HepG2 (cell line): ENCODE data around the gene PCBP1. TPM values are rescaled to one million over a fixed set of nuclear protein-coding genes. Genes with fewer than 3 reads are reported as not detected.

Experiments used
- CAMTA2 ChIP-seq: sonication (generic); formaldehyde crosslinking; IDR thresholded peaks from 2 replicates; pipeline ENCODE4 v1.4.0; 2020; ENCODE audit warnings: mild to moderate bottlenecking, missing genetic modification reagents, borderline replicate concordance
- CBFB ChIP-seq: sonication (generic); formaldehyde crosslinking; IDR thresholded peaks from 2 replicates; pipeline ENCODE4 v1.4.0; 2020; ENCODE audit warnings: missing genetic modification reagents
- GTF3A ChIP-seq: sonication (generic); formaldehyde crosslinking; conservative IDR thresholded peaks from 2 replicates; pipeline ENCODE4 v1.4.0; 2020; ENCODE audit warnings: mild to moderate bottlenecking, missing genetic modification reagents
- HNRNPLL ChIP-seq: fragments of 200-400 bp; formaldehyde crosslinking; IDR thresholded peaks from 2 replicates; pipeline ENCODE4 v1.6.1; 2017; ENCODE audit warnings: mild to moderate bottlenecking, low read depth, low read length; ENCODE audit not compliant: poor library complexity, severe bottlenecking
- MTF1 ChIP-seq: sonication (generic); formaldehyde crosslinking; IDR thresholded peaks from 2 replicates; pipeline ENCODE4 v1.5.0; 2020; ENCODE audit warnings: missing genetic modification reagents
- POLR2A ChIP-seq, 2 experiments: IDR thresholded peaks; 2 replicates each; pipeline ENCODE4 v1.6.1; 2011; ENCODE audit warnings: low read depth in 2 of 2, low read length in 2 of 2, mild to moderate bottlenecking in 1 of 2, moderate library complexity in 1 of 2; ENCODE audit not compliant: insufficient read depth in 1 of 2
- SP2 ChIP-seq: sonication (generic); formaldehyde crosslinking; IDR thresholded peaks from 2 replicates; pipeline ENCODE4 v1.5.1; 2020; ENCODE audit warnings: mild to moderate bottlenecking, missing genetic modification reagents
- TEAD3 ChIP-seq: optimal IDR thresholded peaks from 2 replicates; pipeline ENCODE3; 2016; ENCODE audit warnings: borderline replicate concordance
- ZIK1 ChIP-seq: sonication (generic); formaldehyde crosslinking; IDR thresholded peaks from 2 replicates; pipeline ENCODE4 v1.5.0; 2020; ENCODE audit warnings: mild to moderate bottlenecking, low read depth, missing genetic modification reagents, borderline replicate concordance
- ZNF282 ChIP-seq: fragments of 450-650 bp; IDR thresholded peaks from 2 replicates; pipeline ENCODE4 v1.6.1; 2018; ENCODE audit not compliant: partially characterized antibody
- ZNF383 ChIP-seq: sonication (generic); formaldehyde crosslinking; IDR thresholded peaks from 2 replicates; pipeline ENCODE4 v1.4.0; 2020; ENCODE audit warnings: missing genetic modification reagents, mild to moderate bottlenecking, borderline replicate concordance
- ZNF672 ChIP-seq: sonication (generic); formaldehyde crosslinking; IDR thresholded peaks from 2 replicates; pipeline ENCODE4 v1.8.1; 2022; ENCODE audit warnings: missing genetic modification reagents
- ZNF780A ChIP-seq: sonication (generic); formaldehyde crosslinking; IDR thresholded peaks from 2 replicates; pipeline ENCODE4 v1.8.0; 2022; ENCODE audit warnings: mild to moderate bottlenecking, missing genetic modification reagents, moderate library complexity
- ZNF790 ChIP-seq: sonication (generic); formaldehyde crosslinking; IDR thresholded peaks from 2 replicates; pipeline ENCODE4 v1.8.0; 2022; ENCODE audit warnings: missing genetic modification reagents, mild to moderate bottlenecking, borderline replicate concordance
- polyA plus RNA-seq, 8 experiments: library from polyadenylated mRNA; depleted of rRNA in 3 of 8; stranded (reverse) in 7 of 8; unstranded in 1 of 8; fragments of >200 nt; fragmentation: Illumina TruSeq in 4 of 8; extraction: Trizol in 4 of 8; gene quantifications; 2 replicates each; pipeline versions ENCODE4 v1.2.1 to v1.2.3, GENCODE V29; 2011 to 2016; ENCODE audit warnings: low read depth in 4 of 8, missing spikeins in 1 of 8, mixed read lengths in 1 of 8; ENCODE audit not compliant: insufficient read depth in 1 of 8
- total RNA-seq, 5 experiments: library from RNA; depleted of rRNA; stranded (reverse); fragments of >200 nt; fragmentation: Illumina TruSeq; extraction: Trizol; gene quantifications; 2 replicates each; pipeline ENCODE4 v1.2.3, GENCODE V29; 2016; ENCODE audit warnings: low read depth in 1 of 5
- TF ChIP-seq, protein P1 (sequence below): fragments of 450-650 bp; IDR thresholded peaks from 2 replicates; pipeline ENCODE4 v1.6.1; 2017
- TF ChIP-seq, protein P2 (sequence below): sonication (generic); formaldehyde crosslinking; IDR thresholded peaks from 2 replicates; pipeline ENCODE4 v1.4.0; 2020; ENCODE audit warnings: missing genetic modification reagents
- TF ChIP-seq, protein P3 (sequence below): sonication (generic); formaldehyde crosslinking; IDR thresholded peaks from 2 replicates; pipeline ENCODE4 v1.4.0; 2020; ENCODE audit warnings: missing genetic modification reagents, borderline replicate concordance
- TF ChIP-seq, protein P4 (sequence below): IDR thresholded peaks from 2 replicates; pipeline ENCODE4 v1.6.1; 2016
- TF ChIP-seq, protein P5 (sequence below): IDR thresholded peaks from 2 replicates; pipeline ENCODE4 v1.6.1; 2018; ENCODE audit warnings: missing genetic modification reagents, mild to moderate bottlenecking, missing compliant biosample characterization
- TF ChIP-seq, protein P6 (sequence below): sonication (generic); formaldehyde crosslinking; IDR thresholded peaks from 2 replicates; pipeline ENCODE4 v1.5.1; 2020; ENCODE audit warnings: missing genetic modification reagents, mild to moderate bottlenecking, borderline replicate concordance
- TF ChIP-seq, protein P7 (sequence below): sonication (generic); formaldehyde crosslinking; IDR thresholded peaks from 2 replicates; pipeline ENCODE4 v1.4.0; 2020; ENCODE audit warnings: mild to moderate bottlenecking, missing genetic modification reagents

The PCBP1 gene
- total and polyA plus RNA-seq, 2 of the 13 experiments (the other 11 are each of a cell fraction or from before 2014, with no cell fraction given) = 32.0 to 137 TPM

DNA sequence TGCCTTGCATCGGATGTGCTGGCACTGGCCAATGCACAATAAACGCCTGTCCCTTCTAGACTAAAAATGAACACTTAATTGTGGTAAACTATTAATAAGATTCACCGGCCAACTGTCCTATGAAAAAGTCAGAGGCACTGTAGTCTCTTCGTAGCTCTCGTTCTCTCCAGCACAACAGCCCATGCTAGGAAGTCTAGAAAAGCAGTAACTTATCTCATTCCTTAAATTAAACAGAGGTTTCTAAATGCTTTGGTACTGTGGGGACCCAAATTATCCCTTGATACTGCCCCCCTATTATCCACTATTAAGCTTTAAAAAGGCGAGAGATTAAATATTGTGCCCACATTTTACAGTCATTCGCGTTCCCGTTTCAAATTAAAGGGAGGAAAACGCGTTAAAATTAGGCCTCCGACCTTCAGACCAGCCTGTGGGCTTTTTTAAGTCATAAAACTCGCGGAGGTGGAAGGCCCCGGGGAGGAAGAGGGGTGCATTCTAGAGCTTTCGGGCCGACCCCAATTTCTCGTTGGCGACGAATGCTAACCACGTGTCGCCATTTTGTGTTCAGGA lies 1.5 kb upstream of the PCBP1 start (continued):
- TF ChIP-seq, protein P1, sequence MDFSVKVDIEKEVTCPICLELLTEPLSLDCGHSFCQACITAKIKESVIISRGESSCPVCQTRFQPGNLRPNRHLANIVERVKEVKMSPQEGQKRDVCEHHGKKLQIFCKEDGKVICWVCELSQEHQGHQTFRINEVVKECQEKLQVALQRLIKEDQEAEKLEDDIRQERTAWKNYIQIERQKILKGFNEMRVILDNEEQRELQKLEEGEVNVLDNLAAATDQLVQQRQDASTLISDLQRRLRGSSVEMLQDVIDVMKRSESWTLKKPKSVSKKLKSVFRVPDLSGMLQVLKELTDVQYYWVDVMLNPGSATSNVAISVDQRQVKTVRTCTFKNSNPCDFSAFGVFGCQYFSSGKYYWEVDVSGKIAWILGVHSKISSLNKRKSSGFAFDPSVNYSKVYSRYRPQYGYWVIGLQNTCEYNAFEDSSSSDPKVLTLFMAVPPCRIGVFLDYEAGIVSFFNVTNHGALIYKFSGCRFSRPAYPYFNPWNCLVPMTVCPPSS = no peak
- TF ChIP-seq, protein P2, sequence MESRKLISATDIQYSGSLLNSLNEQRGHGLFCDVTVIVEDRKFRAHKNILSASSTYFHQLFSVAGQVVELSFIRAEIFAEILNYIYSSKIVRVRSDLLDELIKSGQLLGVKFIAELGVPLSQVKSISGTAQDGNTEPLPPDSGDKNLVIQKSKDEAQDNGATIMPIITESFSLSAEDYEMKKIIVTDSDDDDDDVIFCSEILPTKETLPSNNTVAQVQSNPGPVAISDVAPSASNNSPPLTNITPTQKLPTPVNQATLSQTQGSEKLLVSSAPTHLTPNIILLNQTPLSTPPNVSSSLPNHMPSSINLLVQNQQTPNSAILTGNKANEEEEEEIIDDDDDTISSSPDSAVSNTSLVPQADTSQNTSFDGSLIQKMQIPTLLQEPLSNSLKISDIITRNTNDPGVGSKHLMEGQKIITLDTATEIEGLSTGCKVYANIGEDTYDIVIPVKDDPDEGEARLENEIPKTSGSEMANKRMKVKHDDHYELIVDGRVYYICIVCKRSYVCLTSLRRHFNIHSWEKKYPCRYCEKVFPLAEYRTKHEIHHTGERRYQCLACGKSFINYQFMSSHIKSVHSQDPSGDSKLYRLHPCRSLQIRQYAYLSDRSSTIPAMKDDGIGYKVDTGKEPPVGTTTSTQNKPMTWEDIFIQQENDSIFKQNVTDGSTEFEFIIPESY (CRISPR knock-in tag) = no peak
- TF ChIP-seq, protein P3, sequence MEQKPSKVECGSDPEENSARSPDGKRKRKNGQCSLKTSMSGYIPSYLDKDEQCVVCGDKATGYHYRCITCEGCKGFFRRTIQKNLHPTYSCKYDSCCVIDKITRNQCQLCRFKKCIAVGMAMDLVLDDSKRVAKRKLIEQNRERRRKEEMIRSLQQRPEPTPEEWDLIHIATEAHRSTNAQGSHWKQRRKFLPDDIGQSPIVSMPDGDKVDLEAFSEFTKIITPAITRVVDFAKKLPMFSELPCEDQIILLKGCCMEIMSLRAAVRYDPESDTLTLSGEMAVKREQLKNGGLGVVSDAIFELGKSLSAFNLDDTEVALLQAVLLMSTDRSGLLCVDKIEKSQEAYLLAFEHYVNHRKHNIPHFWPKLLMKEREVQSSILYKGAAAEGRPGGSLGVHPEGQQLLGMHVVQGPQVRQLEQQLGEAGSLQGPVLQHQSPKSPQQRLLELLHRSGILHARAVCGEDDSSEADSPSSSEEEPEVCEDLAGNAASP (CRISPR knock-in tag) = 0 out of 2 replicates have a peak, but pooled peaks have one; percentile 8
- TF ChIP-seq ZNF790 (CRISPR knock-in tag) (no peak), ZNF780A (CRISPR knock-in tag) (no peak), ZNF282 (no peak), HNRNPLL (no peak), TEAD3 (CRISPR knock-in tag) (no peak), ZIK1 (CRISPR knock-in tag) (no peak; the same call in 1 of the 2 replicates), CBFB (CRISPR knock-in tag) (no peak), ZNF383 (CRISPR knock-in tag) (no peak), GTF3A (CRISPR knock-in tag) (no peak; the same call in 1 of the 2 replicates), SP2 (no peak), MTF1 (CRISPR knock-in tag) (no peak), CAMTA2 (CRISPR knock-in tag) (no peak), POLR2A (IDR thresholded peaks at IDR 0.05; ENCODE audit: insufficient read depth in 1 of 2, low read depth in 2 of 2, low read length in 2 of 2) (no peak), ZNF672 (CRISPR knock-in tag) (no peak)
- TF ChIP-seq, protein P4, sequence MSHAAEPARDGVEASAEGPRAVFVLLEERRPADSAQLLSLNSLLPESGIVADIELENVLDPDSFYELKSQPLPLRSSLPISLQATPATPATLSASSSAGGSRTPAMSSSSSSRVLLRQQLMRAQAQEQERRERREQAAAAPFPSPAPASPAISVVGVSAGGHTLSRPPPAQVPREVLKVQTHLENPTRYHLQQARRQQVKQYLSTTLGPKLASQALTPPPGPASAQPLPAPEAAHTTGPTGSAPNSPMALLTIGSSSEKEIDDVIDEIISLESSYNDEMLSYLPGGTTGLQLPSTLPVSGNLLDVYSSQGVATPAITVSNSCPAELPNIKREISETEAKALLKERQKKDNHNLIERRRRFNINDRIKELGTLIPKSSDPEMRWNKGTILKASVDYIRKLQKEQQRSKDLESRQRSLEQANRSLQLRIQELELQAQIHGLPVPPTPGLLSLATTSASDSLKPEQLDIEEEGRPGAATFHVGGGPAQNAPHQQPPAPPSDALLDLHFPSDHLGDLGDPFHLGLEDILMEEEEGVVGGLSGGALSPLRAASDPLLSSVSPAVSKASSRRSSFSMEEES (CRISPR knock-in tag) = no peak
- TF ChIP-seq, protein P5, sequence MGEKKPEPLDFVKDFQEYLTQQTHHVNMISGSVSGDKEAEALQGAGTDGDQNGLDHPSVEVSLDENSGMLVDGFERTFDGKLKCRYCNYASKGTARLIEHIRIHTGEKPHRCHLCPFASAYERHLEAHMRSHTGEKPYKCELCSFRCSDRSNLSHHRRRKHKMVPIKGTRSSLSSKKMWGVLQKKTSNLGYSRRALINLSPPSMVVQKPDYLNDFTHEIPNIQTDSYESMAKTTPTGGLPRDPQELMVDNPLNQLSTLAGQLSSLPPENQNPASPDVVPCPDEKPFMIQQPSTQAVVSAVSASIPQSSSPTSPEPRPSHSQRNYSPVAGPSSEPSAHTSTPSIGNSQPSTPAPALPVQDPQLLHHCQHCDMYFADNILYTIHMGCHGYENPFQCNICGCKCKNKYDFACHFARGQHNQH (CRISPR knock-in tag) = no peak
- TF ChIP-seq, protein P6, sequence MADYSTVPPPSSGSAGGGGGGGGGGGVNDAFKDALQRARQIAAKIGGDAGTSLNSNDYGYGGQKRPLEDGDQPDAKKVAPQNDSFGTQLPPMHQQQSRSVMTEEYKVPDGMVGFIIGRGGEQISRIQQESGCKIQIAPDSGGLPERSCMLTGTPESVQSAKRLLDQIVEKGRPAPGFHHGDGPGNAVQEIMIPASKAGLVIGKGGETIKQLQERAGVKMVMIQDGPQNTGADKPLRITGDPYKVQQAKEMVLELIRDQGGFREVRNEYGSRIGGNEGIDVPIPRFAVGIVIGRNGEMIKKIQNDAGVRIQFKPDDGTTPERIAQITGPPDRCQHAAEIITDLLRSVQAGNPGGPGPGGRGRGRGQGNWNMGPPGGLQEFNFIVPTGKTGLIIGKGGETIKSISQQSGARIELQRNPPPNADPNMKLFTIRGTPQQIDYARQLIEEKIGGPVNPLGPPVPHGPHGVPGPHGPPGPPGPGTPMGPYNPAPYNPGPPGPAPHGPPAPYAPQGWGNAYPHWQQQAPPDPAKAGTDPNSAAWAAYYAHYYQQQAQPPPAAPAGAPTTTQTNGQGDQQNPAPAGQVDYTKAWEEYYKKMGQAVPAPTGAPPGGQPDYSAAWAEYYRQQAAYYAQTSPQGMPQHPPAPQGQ = no peak
- TF ChIP-seq, protein P7, sequence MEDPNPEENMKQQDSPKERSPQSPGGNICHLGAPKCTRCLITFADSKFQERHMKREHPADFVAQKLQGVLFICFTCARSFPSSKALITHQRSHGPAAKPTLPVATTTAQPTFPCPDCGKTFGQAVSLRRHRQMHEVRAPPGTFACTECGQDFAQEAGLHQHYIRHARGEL (CRISPR knock-in tag) = no peak
